HepG2 (cell line): ENCODE data around the gene DHFR. TPM values are rescaled to one million over a fixed set of nuclear protein-coding genes. Genes with fewer than 3 reads are reported as not detected.

Experiments used
- ATAC-seq: fragments of 200-7000 bp; cut with Tn5 transposase; 3 replicates; pipeline ENCODE4 v1.9.1; 2020; ENCODE audit warnings: mild to moderate bottlenecking, moderate library complexity
- Bru-seq: library from RNA; stranded (reverse); fragments of 400-500 nt; gene quantifications from one replicate; lab custom pipeline; 2021; lab: Mats Ljungman, UMichigan
- BruChase-seq, 2 experiments: library from RNA; stranded (reverse); fragments of 400-500 nt; gene quantifications; one replicate each; lab custom pipeline; 2021; lab: Mats Ljungman, UMichigan
- BruUV-seq: library from RNA; stranded (reverse); fragments of 400-500 nt; replicated peaks from 2 replicates; lab custom pipeline; 2021; lab: Mats Ljungman, UMichigan
- CTCF ChIA-PET: fragments of 300-600 bp; formaldehyde crosslinking; extraction: SDS; loops from one replicate; lab custom pipeline; 2021; ENCODE audit warnings: low total read pairs, inconsistent platforms, low intra/inter-chr PET ratio; lab: Yijun Ruan, JAX
- POLR2A ChIA-PET: fragments of 350-600 bp; sonication (Branson Sonifier 250); formaldehyde crosslinking; loops from one replicate; lab custom pipeline; 2020; ENCODE audit warnings: antibody characterized with exemption, inconsistent platforms; lab: Yijun Ruan, JAX
- DNase-seq: peaks from one replicate; pipeline ENCODE4 v3.0.0-alpha.2; 2015; ENCODE audit warnings: low spot score
- FAIRE-seq: peaks from 3 replicates; lab custom pipeline; 2011; peaks lifted over from hg19 to GRCh38; lab: Jason Lieb, UNC
- H2AFZ ChIP-seq: one replicate; pipeline ENCODE4 v1.6.1; 2011; ENCODE audit warnings: low read length, inconsistent platforms
- H3K27ac ChIP-seq: fragments of 300-600 bp; 3 replicates; pipeline ENCODE4 v1.8.0; 2011; ENCODE audit warnings: mixed run types, mild to moderate bottlenecking, mixed read lengths, low read length, inconsistent platforms; ENCODE audit not compliant: insufficient read depth; ENCODE audit errors: extremely low read length
- H3K27me3 ChIP-seq, 2 experiments: fragments of 200-600 bp in 1 of 2; 2 replicates in 1 of 2; 3 replicates in 1 of 2; pipeline versions ENCODE4 v1.6.0 to v1.8.0; 2011; ENCODE audit warnings: low read length in 2 of 2, mild to moderate bottlenecking in 2 of 2, moderate library complexity in 2 of 2, inconsistent platforms in 1 of 2; ENCODE audit not compliant: insufficient read depth in 2 of 2, control insufficient read depth in 1 of 2
- H3K36me3 ChIP-seq, 2 experiments: fragments of 200-600 bp in 1 of 2; replicated peaks in 1 of 2; 2 replicates in 1 of 2; 3 replicates in 1 of 2; pipeline versions ENCODE4 v1.5.1 to v1.8.0; 2011; ENCODE audit warnings: low read length in 2 of 2, inconsistent platforms in 1 of 2; ENCODE audit not compliant: insufficient read depth in 2 of 2, control insufficient read depth in 1 of 2
- H3K4me1 ChIP-seq: 2 replicates; pipeline ENCODE4 v1.5.1; 2012; ENCODE audit warnings: low read length, inconsistent platforms; ENCODE audit not compliant: insufficient read depth
- H3K4me2 ChIP-seq: 2 replicates; pipeline ENCODE4 v1.6.0; 2011; ENCODE audit warnings: low read depth, low read length, inconsistent platforms
- H3K4me3 ChIP-seq, 3 experiments: fragments of 200-600 bp in 1 of 3; sonication (generic), shearing (Covaris generic) in 1 of 3; replicated peaks in 1 of 3; 2 replicates each; pipeline ENCODE4 v1.5.1; 2011 to 2016; ENCODE audit warnings: low read length in 3 of 3, inconsistent platforms in 2 of 3, low read depth in 2 of 3, mild to moderate bottlenecking in 2 of 3, control low read depth in 1 of 3, mixed read lengths in 1 of 3; ENCODE audit not compliant: insufficient read depth in 1 of 3
- H3K79me2 ChIP-seq: one replicate; pipeline ENCODE4 v1.6.1; 2011; ENCODE audit warnings: low read length, inconsistent platforms; ENCODE audit not compliant: insufficient read depth
- H3K9ac ChIP-seq: 2 replicates; pipeline ENCODE4 v1.6.0; 2011; ENCODE audit warnings: mild to moderate bottlenecking, low read depth, low read length, inconsistent platforms; ENCODE audit not compliant: insufficient read depth
- H3K9me3 ChIP-seq: 2 replicates; pipeline ENCODE4 v1.5.1; 2012; ENCODE audit warnings: mild to moderate bottlenecking, low read length
- H4K20me1 ChIP-seq: 2 replicates; pipeline ENCODE4 v1.6.0; 2011; ENCODE audit warnings: inconsistent platforms, mild to moderate bottlenecking, low read length, moderate library complexity; ENCODE audit not compliant: insufficient read depth
- CCAR2 ChIP-seq: fragments of 200-400 bp; formaldehyde crosslinking; optimal IDR thresholded peaks from 2 replicates; pipeline ENCODE3; 2018; ENCODE audit warnings: low read depth, mild to moderate bottlenecking, low read length, moderate library complexity
- E2F5 ChIP-seq: sonication (generic); formaldehyde crosslinking; conservative IDR thresholded peaks from 2 replicates; pipeline ENCODE4 v1.4.0; 2020; ENCODE audit warnings: missing genetic modification reagents
- HBP1 ChIP-seq: IDR thresholded peaks from 2 replicates; pipeline ENCODE4 v1.6.1; 2016; ENCODE audit warnings: low read depth, control low read depth
- IRF1 ChIP-seq: sonication (generic); formaldehyde crosslinking; IDR thresholded peaks from 2 replicates; pipeline ENCODE4 v1.4.0; 2020; ENCODE audit warnings: low read depth, mild to moderate bottlenecking, missing genetic modification reagents
- NR2F1 ChIP-seq, 2 experiments: fragments of 450-650 bp in 1 of 2; formaldehyde crosslinking in 1 of 2; IDR thresholded peaks; 2 replicates each; pipeline versions ENCODE4 v1.5.0 to v1.6.1; 2016 to 2020; ENCODE audit warnings: mild to moderate bottlenecking in 1 of 2, missing compliant biosample characterization in 1 of 2, missing genetic modification reagents in 1 of 2, moderate library complexity in 1 of 2
- PAF1 ChIP-seq: IDR thresholded peaks from 2 replicates; pipeline ENCODE4 v1.6.1; 2016; ENCODE audit warnings: missing genetic modification reagents, missing compliant biosample characterization
- SP1 ChIP-seq, 2 experiments: fragments of 450-650 bp in 1 of 2; sonication (generic) in 1 of 2; formaldehyde crosslinking in 1 of 2; IDR thresholded peaks; 2 replicates each; pipeline versions ENCODE4 v1.4.0 to v1.6.1; 2016 to 2020; ENCODE audit warnings: missing genetic modification reagents in 1 of 2
- TP53 ChIP-seq: sonication (generic); formaldehyde crosslinking; conservative IDR thresholded peaks from 2 replicates; pipeline ENCODE4 v1.4.0; 2020; ENCODE audit warnings: missing genetic modification reagents
- TSC22D2 ChIP-seq: sonication (generic); formaldehyde crosslinking; IDR thresholded peaks from 2 replicates; pipeline ENCODE4 v1.5.1; 2020; ENCODE audit warnings: missing genetic modification reagents, mild to moderate bottlenecking, borderline replicate concordance
- ZNF703 ChIP-seq: sonication (generic); formaldehyde crosslinking; IDR thresholded peaks from 2 replicates; pipeline ENCODE4 v1.5.1; 2020; ENCODE audit warnings: missing genetic modification reagents, mild to moderate bottlenecking, moderate library complexity, borderline replicate concordance
- ZNF781 ChIP-seq: sonication (generic); formaldehyde crosslinking; IDR thresholded peaks from 2 replicates; pipeline ENCODE4 v1.5.1; 2020; ENCODE audit warnings: borderline replicate concordance, mild to moderate bottlenecking, missing genetic modification reagents; ENCODE audit errors: not compliant biosample characterization
- WGBS: methylation state at CpG from one replicate; pipeline ENCODE4 v1.1.6; 2017; ENCODE audit warnings: low lambda C conversion rate; 5-methylcytosine and 5-hydroxymethylcytosine counted together
- in situ Hi-C: cut with HindIII; loops from 2 replicates; pipeline ENCODE4 v1.10.0; 2017; ENCODE audit warnings: low pct_unique_long_range_greater_than_20kb; ENCODE audit not compliant: extremely low pct_ligation_motif_present
- intact Hi-C: fragments of 100-400 bp; cut with micrococcal nuclease; formaldehyde crosslinking; loops from one replicate; pipeline ENCODE4 v1.10.0; 2022; ENCODE audit not compliant: unreplicated experiment
- long read RNA-seq, 2 experiments: library from RNA in 1 of 2; library from polyadenylated mRNA in 1 of 2; stranded (forward) in 1 of 2; unstranded in 1 of 2; transcript quantifications; one replicate each; pipeline ENCODE4 v2.0.0, GENCODE V29; 2019 to 2022
- polyA minus RNA-seq, 3 experiments: library from RNA; depleted of rRNA, polyadenylated mRNA; stranded (reverse); fragments of >200 nt; gene quantifications; 2 replicates each; pipeline ENCODE4 v1.2.3, GENCODE V29; 2011; ENCODE audit warnings: low replicate concordance in 1 of 3
- polyA plus RNA-seq, 8 experiments: library from polyadenylated mRNA; depleted of rRNA in 3 of 8; stranded (reverse) in 7 of 8; unstranded in 1 of 8; fragments of >200 nt; fragmentation: Illumina TruSeq in 4 of 8; extraction: Trizol in 4 of 8; gene quantifications; 2 replicates each; pipeline versions ENCODE4 v1.2.1 to v1.2.3, GENCODE V29; 2011 to 2016; ENCODE audit warnings: low read depth in 4 of 8, missing spikeins in 1 of 8, mixed read lengths in 1 of 8; ENCODE audit not compliant: insufficient read depth in 1 of 8
- total RNA-seq, 5 experiments: library from RNA; depleted of rRNA; stranded (reverse); fragments of >200 nt; fragmentation: Illumina TruSeq; extraction: Trizol; gene quantifications; 2 replicates each; pipeline ENCODE4 v1.2.3, GENCODE V29; 2016; ENCODE audit warnings: low read depth in 1 of 5

Gene DHFR
- total RNA-seq (2016; rRNA removed; fragmentation: Illumina TruSeq; extraction: Trizol) (59.0 and 77.6 TPM in 2 replicates), polyA plus RNA-seq (2011; rRNA removed) (15.4 and 22.8 TPM in 2 replicates), polyA minus RNA-seq (2011; rRNA and poly(A)+ RNA removed; ENCODE audit: low replicate concordance) (17.6 and 77.2 TPM in 2 replicates), Bru-seq, nascent RNA (percentile 71 among the genes with signal in this experiment), BruChase-seq, experiment 1, labeled RNA remaining after a 6-hour chase (percentile 65 among the genes with signal in this experiment), BruChase-seq, experiment 2, labeled RNA remaining after a 2-hour chase (percentile 59 among the genes with signal in this experiment)
- total RNA-seq (2016; cell fraction: cytosol; rRNA removed; fragmentation: Illumina TruSeq; extraction: Trizol; ENCODE audit: low read depth) = 6.9 and 8.9 TPM in 2 replicates
- 60.7 and 85.7 TPM in 2 replicates for total RNA-seq (2016; cell fraction: insoluble cytoplasmic fraction; rRNA removed; fragmentation: Illumina TruSeq; extraction: Trizol)
- total RNA-seq (2016; cell fraction: membrane; rRNA removed; fragmentation: Illumina TruSeq; extraction: Trizol) = 30.0 and 33.9 TPM in 2 replicates
- total RNA-seq (2016; cell fraction: nucleus; rRNA removed; fragmentation: Illumina TruSeq; extraction: Trizol) = 25.8 and 26.7 TPM in 2 replicates
- 14.6 and 14.7 TPM in 2 replicates for polyA plus RNA-seq (2011; cell fraction: cytosol; rRNA removed)
- polyA plus RNA-seq (2011; cell fraction: nucleus; rRNA removed) = 10.6 and 10.7 TPM in 2 replicates
- polyA plus RNA-seq (2012) = 9.9 and 21.3 TPM in 2 replicates
- polyA plus RNA-seq (2016; cell fraction: cytosol; fragmentation: Illumina TruSeq; extraction: Trizol; ENCODE audit: low read depth) = 9.7 and 10.2 TPM in 2 replicates
- polyA plus RNA-seq (2016; cell fraction: insoluble cytoplasmic fraction; fragmentation: Illumina TruSeq; extraction: Trizol; ENCODE audit: low read depth) = 91.9 and 106 TPM in 2 replicates
- 23.7 and 24.9 TPM in 2 replicates for polyA plus RNA-seq (2016; cell fraction: membrane; fragmentation: Illumina TruSeq; extraction: Trizol; ENCODE audit: low read depth)
- polyA plus RNA-seq (2016; cell fraction: nucleus; fragmentation: Illumina TruSeq; extraction: Trizol; ENCODE audit: insufficient read depth, low read depth) = 43.3 and 48.3 TPM in 2 replicates
- polyA minus RNA-seq (2011; cell fraction: cytosol; rRNA and poly(A)+ RNA removed) = 17.2 and 26.2 TPM in 2 replicates
- 14.4 and 17.8 TPM in 2 replicates for polyA minus RNA-seq (2011; cell fraction: nucleus; rRNA and poly(A)+ RNA removed)
- long read RNA-seq, experiment 1, transcript DHFR-201 (6 exons, 3,917 nt) = major isoform, 20 of 24 reads
- long read RNA-seq, experiment 1, partial matches to known transcripts = 0 of 24 reads
- long read RNA-seq, experiment 1, other reads (novel, unspliced or antisense) = 4 of 24 reads
- long read RNA-seq, experiment 2, transcript DHFR-201 (6 exons, 3,917 nt) = major isoform, 9 of 30 reads
- long read RNA-seq, experiment 2, partial matches to known transcripts = 1 of 30 reads
- long read RNA-seq, experiment 2, other reads (novel, unspliced or antisense) = 20 of 30 reads

- peaks cover 26% of the 10 kb centered on the region for H3K4me1 ChIP-seq
- ATAC-seq (peak; percentile 84), DNase-seq (peak; percentile 90), FAIRE-seq (peak; percentile 63)
- H3K36me3 ChIP-seq = peaks cover 5 to 19% of the 10 kb centered on the region in 2 experiments; a peak in 4 of 5 replicates
- CTCF ChIA-PET = no interaction called here
- no peaks in the 10 kb centered on the region for H3K9me3 ChIP-seq
- no TSS peak for BruUV-seq
- POLR2A ChIA-PET = interaction anchor here (0.7 to 2.4 kb wide), 11 partner anchors 8 to 1681 kb away, joined by 3 to 28 read pairs (median 3); partner anchors contain the start of gene ZFYVE16
- peak within 1 kb of the TSS; percentile 88 for H3K9ac ChIP-seq
- peak within 1 kb of the TSS; percentile 80 for H3K4me2 ChIP-seq
- H4K20me1 ChIP-seq = peaks cover 9% of the 10 kb centered on the region; the same call in 1 of the 2 replicates
- in situ Hi-C loops (no loop called here), intact Hi-C loops (loop anchor here (2.0 to 10.0 kb wide), 4 partner anchors 60 to 307 kb away; partner anchors contain the start of gene FAM151B)
- H2AFZ ChIP-seq = no peak within 1 kb of the TSS
- peaks cover 24% of the 10 kb centered on the region for H3K79me2 ChIP-seq
- 0% methylated on average over 18 of the region's 74 CpGs for WGBS
- H3K27ac ChIP-seq = peak within 1 kb of the TSS; percentile 96
- H3K27me3 ChIP-seq = no peaks in the 10 kb centered on the region
- H3K4me3 ChIP-seq = peak within 1 kb of the TSS; percentile 82 to 92 (median 82)
- TF ChIP-seq SP1 (IDR thresholded peaks at IDR 0.05) = no peak
- TF ChIP-seq SP1 (CRISPR knock-in tag; IDR thresholded peaks at IDR 0.05) = peak; percentile 65
- no peak for TF ChIP-seq CCAR2
- no peak for TF ChIP-seq IRF1
- no peak for TF ChIP-seq TP53 (CRISPR knock-in tag)
- peak; percentile 68; the same call in 1 of the 2 replicates for TF ChIP-seq HBP1
- TF ChIP-seq ZNF703 (CRISPR knock-in tag) = no peak
- TF ChIP-seq PAF1 (CRISPR knock-in tag) = no peak
- peak; percentile 57; the same call in 1 of the 2 replicates for TF ChIP-seq E2F5 (CRISPR knock-in tag)
- TF ChIP-seq NR2F1 (CRISPR knock-in tag; IDR thresholded peaks at IDR 0.05) = peak in 1 of 2 experiments; percentile 40; a peak in 1 of 4 replicates
- peak; percentile 39; the same call in 1 of the 2 replicates for TF ChIP-seq TSC22D2 (CRISPR knock-in tag)
- no peak for TF ChIP-seq ZNF781 (CRISPR knock-in tag)
These were observed at the start of gene DHFR, which contains the start of gene MSH3 for GRCh38 chr5:80654391-80655230. Gene DHFR, minus strand, starts transcription at chr5:80654983. Its CDS starts 494 bp downstream, at chr5:80654489. Gene MSH3, plus strand, starts transcription at chr5:80654652. Its CDS starts 76 bp downstream, at chr5:80654728.
